GM19025 (cell line): ENCODE measurements around the gene NUP205.

ENCODE experiments used
- ATAC-seq: cut with Tn5 transposase; IDR thresholded peaks from one replicate; pipeline ENCODE4 v1.9.1; 2021; ENCODE audit warnings: mild to moderate bottlenecking, low read depth, moderate library complexity; ENCODE audit not compliant: unreplicated experiment

NUP205 gene

DNA sequence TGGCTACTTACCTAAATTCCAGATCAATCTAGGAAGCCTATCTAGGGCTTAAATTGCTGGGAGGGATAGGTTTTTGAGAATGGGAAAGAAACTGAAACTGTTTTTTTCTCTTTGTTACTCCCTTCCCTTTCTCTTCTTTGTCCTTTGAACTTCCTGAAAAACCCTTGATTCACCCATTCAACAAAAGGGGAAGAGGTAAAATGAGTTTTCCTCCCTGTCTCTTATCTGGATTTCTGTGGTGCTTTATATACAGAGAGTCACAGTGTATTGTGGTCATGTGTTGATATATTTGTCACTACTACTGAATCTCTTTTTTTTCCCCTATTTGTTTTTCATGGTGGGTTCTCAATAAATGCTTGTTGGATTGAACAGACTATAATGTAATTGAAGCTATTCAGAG, 19.8 kb upstream of the NUP205 start:
- ATAC-seq = no peak

GRCh38 chr7:135538376-135538775, 19.3 kb upstream of the NUP205 start:
- ATAC-seq = no peak

DNA sequence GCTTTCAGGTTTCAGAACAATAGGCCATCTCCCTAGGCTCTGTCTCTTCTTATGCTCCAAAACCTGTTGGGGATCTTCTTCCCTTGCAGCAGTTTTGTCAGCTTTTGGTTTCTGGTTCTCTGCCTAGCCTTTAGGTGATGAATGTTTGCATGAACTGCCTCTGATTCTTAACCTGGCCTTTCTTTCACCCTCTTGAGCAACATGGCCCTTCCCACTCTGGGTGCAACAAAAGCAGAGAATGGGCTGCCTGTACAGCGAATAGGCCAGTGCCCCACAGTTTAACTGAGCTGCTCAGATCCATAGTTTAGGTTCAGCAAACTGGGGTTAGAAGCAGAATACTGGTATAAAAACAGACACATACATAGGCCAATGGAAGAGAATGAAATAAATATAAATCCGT, 18.1 kb upstream of the NUP205 start:
- ATAC-seq = no peak

DNA sequence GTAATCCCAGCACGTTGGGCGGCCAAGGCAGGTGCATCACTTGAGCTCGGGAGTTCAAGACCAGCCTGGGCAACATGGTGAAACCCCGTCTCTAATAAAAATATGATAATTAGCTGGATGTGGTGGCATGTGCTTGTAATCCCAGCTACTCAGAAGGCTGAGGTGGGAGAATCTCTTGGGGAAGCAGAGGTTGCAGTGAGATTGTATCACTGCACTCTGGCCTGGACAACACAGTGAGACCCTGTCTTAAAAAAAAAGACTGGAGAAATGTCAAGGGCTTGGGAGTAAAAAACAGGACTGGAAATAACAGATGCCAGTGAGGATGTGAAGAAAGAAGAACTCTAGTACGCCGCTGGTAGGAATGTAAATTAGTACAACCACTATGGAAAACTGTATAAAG, 16.7 kb upstream of the NUP205 start:
- ATAC-seq = no peak

DNA sequence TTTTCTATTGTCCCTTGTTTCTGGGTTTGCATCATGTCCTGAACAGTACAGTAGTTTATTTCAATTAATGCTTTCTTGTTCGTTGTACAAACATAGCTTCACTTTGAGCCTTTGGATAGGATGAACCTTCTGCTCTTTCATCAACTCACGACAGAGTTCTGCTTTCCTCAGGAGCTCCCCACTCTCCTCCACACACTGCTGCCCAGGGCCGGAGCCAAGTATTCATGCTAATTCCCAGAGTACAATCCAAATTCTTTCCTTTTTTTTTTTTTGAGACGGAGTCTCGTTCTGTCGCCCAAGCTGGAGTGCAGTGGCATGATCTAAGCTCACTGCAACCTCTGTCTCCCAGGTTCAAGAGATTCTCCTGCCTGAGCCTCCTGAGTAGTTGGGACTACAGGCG, 7.5 kb upstream of the NUP205 start:
- ATAC-seq = no peak

GRCh38 chr7:135552148-135552547, 5.6 kb upstream of the NUP205 start:
- ATAC-seq = no peak

DNA sequence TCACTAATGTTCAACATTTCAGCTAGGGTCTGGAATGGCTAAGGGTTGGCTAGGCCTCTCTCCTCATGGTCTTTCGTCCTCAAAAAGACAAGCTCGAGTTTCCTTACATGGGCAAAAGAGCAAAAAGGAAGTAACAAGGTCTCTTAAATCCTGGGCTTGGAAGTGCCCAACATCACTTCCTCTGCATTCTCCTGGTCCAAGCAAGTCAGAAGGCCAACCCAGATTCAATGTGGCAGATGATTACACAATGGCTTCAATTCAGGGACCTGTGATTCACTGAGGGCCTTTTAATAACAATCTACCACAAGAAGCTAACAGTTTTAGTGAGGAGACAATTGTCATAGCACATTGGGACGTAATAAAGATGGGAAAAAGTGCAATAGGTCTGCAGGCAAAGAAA, 4.4 kb upstream of the NUP205 start:
- ATAC-seq = no peak

DNA sequence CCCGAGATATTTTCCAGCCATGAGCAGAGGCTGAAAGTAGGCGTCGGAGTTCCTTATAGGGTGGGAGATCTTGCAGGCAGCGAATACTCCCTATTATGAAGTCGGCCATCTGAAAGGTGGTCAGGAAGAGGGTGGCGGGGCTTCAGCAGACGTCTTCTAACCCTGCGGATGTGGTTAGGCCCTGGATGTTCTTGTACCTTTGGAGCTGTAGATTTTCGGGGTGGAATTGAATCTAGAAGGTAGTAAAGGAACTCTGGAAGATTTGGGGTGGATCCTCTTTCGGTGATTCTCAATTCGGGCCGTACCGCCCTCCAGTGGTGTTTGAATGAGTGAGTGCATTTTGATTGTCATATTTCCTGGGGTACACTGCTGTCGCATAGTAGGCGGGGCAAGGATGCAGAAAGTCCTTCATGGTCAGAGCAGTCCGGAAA, 635 bp downstream of the NUP205 start:
- ATAC-seq = peak; percentile 63

DNA sequence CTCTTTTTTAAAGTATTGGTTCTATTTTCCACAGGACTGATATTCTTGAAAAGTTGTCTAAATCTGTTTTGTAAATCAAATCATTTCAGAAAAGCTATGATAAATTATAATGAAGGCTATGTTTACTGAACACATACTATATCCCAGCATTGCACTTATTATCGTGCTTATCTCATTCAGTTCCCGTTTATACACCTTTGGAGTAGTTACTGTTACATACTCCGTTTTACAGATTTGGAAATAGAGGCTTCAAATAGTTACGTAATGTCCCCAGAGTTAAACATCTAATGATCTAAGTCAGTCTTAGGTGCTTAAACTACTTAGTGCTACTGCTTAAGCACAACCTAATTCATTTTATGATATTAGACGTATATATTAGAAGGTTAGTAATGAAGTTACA, 1.2 kb downstream of the NUP205 start:
- no peak for ATAC-seq

DNA sequence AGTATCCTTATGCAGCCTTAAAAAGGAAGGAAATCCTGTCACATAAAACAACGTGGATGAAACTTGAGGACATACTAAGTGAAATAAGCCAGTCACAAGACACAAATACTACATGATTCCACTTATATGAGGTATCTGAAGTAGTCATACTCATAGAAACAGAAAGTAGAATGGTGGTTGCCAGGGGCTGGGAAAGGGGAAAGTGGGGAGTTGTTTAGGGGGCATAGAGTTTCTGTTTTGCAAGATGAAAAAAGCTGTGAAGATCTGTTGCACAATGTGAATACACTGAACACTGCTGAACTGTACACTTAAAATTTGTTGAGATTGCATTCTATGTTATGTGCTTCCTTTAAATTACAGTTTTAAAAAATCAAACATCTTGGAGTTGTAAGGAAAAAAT, 2.9 kb downstream of the NUP205 start:
- ATAC-seq = no peak

- no peak for ATAC-seq
Measured at GRCh38 chr7:135562720-135563119, 5.0 kb downstream of the NUP205 start.

GRCh38 chr7:135571834-135572233, 14.1 kb downstream of the NUP205 start:
- no peak for ATAC-seq

- no peak for ATAC-seq
Measured at GRCh38 chr7:135573541-135573940, 15.8 kb downstream of the NUP205 start.

- no peak for ATAC-seq
Measured at GRCh38 chr7:135575296-135575695, 17.6 kb downstream of the NUP205 start.

DNA sequence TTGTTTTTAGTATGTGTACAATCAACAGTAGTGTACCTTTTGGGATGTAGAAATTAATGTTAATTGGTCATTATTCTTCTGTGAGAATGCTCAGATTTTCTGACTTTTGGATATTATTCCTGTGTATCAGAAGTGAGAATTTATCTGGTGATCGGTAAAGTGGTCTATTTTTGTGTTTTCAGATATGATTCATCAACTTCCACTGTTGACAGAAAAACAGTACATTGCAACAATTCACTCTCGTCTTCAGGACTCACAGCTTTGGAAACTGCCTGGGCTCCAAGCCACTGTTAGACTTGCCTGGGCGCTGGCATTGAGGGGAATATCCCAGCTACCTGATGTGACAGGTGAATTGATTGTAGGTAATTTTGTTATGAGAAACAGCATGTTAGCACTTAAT, 20.9 kb downstream of the NUP205 start:
- no peak for ATAC-seq

DNA sequence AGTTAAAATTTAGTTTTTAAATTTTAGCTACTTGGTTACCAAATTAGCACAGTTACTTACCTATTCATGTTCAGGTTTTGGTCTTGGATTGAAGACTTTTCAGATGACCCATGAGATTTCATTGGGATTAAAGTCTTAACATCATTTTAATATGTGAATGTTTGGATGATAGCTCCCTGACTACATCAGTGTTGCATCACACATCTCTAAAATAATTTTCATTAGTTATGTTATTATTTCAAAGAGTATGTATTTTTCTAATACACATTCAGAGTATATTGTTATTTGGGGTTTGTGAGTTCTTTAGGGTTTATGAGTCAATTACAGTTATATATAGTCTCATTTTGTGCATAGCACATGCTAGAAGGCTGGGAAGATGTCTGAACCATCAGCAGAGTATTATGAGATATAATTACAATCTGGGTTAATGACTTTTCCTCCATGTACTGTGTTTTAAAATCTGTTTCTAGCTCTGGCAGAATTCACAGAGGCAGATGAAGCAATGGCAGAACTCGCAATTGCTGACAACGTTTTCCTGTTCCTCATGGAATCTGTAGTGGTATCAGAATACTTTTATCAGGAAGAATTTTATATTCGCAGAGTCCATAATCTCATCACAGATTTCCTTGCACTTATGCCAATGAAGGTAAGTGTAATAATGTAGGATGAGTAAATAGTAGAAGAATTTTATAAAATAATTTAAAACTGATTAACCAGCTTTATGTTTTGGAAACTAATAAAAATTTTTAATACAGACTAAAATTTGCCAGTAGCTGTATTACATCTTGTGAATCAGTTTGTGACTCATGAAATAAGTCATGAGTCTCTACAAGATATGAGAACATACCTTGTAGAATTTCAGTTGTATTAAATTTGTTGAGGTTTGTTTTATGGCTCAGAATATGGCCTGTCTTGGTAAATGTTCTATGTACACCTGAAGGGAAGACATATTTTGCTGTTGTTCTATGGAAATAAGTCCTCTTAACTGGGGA, 26.9 kb downstream of the NUP205 start:
- ATAC-seq = no peak

DNA sequence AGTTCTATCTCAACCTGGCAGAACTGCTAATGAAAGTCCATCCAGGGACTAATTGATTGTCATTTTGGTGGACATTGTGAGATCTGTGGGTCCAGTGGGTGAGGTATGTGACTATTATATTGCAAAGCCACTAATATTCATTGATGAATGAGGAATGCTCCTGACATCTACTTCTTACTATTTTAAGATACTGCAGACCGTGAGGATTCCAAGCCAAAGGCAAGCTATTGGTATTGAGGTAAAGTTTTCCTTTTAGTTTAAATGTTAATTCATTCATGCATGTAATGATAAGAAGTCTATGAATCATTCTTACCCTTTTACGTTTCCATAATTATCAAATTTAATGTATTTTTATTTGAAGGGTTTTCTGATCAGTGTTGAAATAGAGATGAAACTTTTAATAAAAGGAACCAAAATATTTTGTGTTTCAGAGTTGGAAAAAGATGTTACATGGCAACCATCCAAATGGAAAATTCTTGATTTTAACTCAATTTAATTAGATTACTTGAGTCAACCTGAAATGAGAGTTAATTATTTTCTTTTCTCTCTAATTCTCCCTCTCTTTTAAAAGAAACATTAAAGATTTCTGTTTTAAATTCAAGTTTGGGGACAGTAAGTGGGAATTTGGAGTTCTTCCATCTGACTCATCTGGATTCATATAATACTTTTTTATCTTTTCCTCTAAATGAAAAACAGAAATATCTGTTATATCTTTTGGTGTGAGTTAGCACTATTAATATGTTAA, 39.6 kb downstream of the NUP205 start:
- no peak for ATAC-seq

DNA sequence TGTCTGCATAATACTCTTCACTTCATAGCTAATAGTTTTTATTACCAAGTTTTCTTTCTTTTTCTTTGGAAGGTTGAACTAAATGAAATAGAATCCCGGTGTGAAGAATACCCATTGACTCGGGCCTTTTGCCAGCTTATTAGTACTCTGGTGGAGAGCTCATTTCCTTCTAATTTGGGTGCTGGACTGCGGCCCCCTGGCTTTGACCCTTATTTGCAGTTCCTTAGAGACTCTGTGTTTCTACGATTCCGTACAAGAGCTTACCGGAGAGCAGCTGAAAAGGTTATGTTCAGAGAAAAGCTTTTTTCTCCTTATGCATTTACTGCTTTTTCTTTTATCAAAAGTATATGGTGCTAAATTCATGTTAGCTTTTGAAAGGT, 40.2 kb downstream of the NUP205 start:
- no peak for ATAC-seq

- no peak for ATAC-seq
Measured at GRCh38 chr7:135599471-135599870, 41.8 kb downstream of the NUP205 start.

DNA sequence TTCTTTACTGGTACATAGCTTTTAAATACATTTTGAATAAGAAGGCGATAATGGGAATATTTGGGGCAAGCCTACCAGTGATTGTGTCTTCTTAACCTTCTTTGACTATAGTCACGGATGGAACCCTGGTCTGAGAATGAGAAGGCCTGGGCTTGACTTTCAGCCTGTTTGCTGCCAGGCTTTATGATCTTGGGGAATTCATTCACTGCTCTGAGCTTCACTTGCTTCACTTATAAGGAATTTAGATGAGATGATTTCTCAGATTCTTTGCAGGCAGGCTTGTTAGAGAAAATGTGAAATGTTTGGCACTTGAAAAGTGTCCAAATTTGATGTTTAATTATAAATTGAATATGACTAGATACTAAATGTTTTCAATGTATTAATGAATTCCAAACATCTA, 42.5 kb downstream of the NUP205 start:
- ATAC-seq = no peak

DNA sequence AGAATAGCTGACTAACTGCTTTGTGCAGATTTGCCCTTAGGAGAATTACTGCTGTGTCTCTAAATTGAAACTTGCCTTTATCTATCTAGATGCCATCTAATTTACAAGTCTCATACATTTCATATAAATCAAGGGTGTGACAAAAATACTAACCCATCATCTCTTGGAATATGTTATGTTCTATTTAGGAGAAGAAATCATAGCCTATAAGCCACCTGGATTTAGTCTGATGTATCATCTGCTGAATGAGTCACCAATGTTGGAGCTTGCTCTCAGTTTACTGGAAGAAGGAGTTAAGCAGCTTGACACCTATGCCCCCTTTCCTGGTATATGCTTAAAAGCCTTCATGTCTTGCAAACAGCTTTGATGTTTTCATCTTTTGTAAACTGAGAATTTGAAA, 43.5 kb downstream of the NUP205 start:
- ATAC-seq = no peak

DNA sequence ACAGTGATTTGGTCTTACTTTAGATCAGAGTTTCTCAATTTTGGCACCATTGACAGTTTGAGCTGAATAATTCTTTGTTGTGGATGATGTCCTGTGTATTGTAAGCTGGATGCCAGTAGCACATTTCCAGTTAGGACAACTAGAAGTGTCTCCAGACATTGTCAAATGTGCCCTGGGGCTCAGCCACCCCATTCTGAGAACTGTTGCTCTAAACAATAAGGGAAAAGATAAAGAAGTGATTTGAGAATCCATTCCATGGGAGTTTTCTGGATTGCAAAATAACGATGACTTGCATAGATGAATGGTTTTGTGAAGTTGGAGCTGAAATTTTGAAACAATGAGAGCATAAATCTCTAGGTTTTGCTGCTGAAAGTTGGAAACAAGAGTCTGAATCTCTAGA, 44.6 kb downstream of the NUP205 start:
- ATAC-seq = no peak
